GM19455 (cell line): ENCODE results near the gene LLGL1.

Experiments used
- ATAC-seq: cut with Tn5 transposase; IDR thresholded peaks from one replicate; pipeline ENCODE4 v1.9.1; 2021; ENCODE audit not compliant: unreplicated experiment

Gene LLGL1

GRCh38 chr17:18250259-18250658 is 24.8 kb downstream of the LLGL1 start:
- ATAC-seq = no peak

GRCh38 chr17:18250708-18251107 is 25.3 kb downstream of the LLGL1 start:
- ATAC-seq = no peak

- no peak for ATAC-seq
Measured at GRCh38 chr17:18251204-18251603, 25.8 kb downstream of the LLGL1 start.

- ATAC-seq = no peak
Measured at GRCh38 chr17:18252160-18252559, 26.7 kb downstream of the LLGL1 start.

- no peak for ATAC-seq
Measured at GRCh38 chr17:18253187-18253884, 27.9 kb downstream of the LLGL1 start.

- ATAC-seq = no peak
Measured at GRCh38 chr17:18253947-18254821, 28.7 kb downstream of the LLGL1 start.

- no peak for ATAC-seq
Measured at GRCh38 chr17:18254888-18255649, 29.6 kb downstream of the LLGL1 start.

- no peak for ATAC-seq
Measured at GRCh38 chr17:18256351-18256750, 30.9 kb downstream of the LLGL1 start.

GRCh38 chr17:18256776-18257175 is 31.3 kb downstream of the LLGL1 start:
- no peak for ATAC-seq

- no peak for ATAC-seq
Measured at GRCh38 chr17:18257268-18257981, 32.0 kb downstream of the LLGL1 start.

GRCh38 chr17:18257982-18258355 is 32.5 kb downstream of the LLGL1 start:
- ATAC-seq = peak; percentile 30

- ATAC-seq = peak; percentile 30
Measured at GRCh38 chr17:18258356-18259038, 33.1 kb downstream of the LLGL1 start, which contains the start of gene FLII. FLII (minus strand) TSS chr17:18258738; CDS start chr17:18258690, 48 bp downstream.

GRCh38 chr17:18259621-18260331 is 34.3 kb downstream of the LLGL1 start:
- no peak for ATAC-seq

- peak; percentile 76 for ATAC-seq
Measured at GRCh38 chr17:18260332-18261145, 35.1 kb downstream of the LLGL1 start, which contains the start of gene MIEF2. MIEF2 (plus strand) TSS chr17:18260662; CDS start chr17:18262721, 2,059 bp downstream.

- peak; percentile 3 for ATAC-seq
Measured at GRCh38 chr17:18261146-18261515, 35.7 kb downstream of the LLGL1 start.

- no peak for ATAC-seq
Measured at GRCh38 chr17:18261659-18262058, 36.2 kb downstream of the LLGL1 start.

- no peak for ATAC-seq
Measured at GRCh38 chr17:18262111-18262510, 36.7 kb downstream of the LLGL1 start.

- ATAC-seq = no peak
Measured at GRCh38 chr17:18262641-18263040, 37.2 kb downstream of the LLGL1 start.
